NOMO-1 (cell line): ENCODE results near the gene ARHGAP24.

Source experiments
- DNase-seq, 2 experiments: peaks; one replicate each; lab custom pipeline; 2025; ENCODE audit not compliant: unreplicated experiment in 2 of 2; lab: John Stamatoyannopoulos, UW

The ARHGAP24 gene

GRCh38 chr4:86036736-86037135 is 561.8 kb downstream of the ARHGAP24 start:
- DNase-seq = no peak

- no peak for DNase-seq
Measured at GRCh38 chr4:86038037-86038436, 563.1 kb downstream of the ARHGAP24 start.

- peak; percentile 25 to 46 for DNase-seq
Measured at GRCh38 chr4:86043755-86044592, 569.0 kb downstream of the ARHGAP24 start.

GRCh38 chr4:86044593-86044985 is 569.6 kb downstream of the ARHGAP24 start:
- no peak for DNase-seq

GRCh38 chr4:86048426-86048825 is 573.5 kb downstream of the ARHGAP24 start:
- DNase-seq = no peak

- no peak for DNase-seq
Measured at GRCh38 chr4:86050496-86050895, 575.5 kb downstream of the ARHGAP24 start.
